Neural cell (in vitro differentiated cells): ENCODE results near the gene STARD10.

Experiments
- EZH2 ChIP-seq: fragments of 200-600, 300-800 bp; shearing (Covaris generic), sonication (generic); IDR thresholded peaks from 2 replicates; pipeline ENCODE4 v1.6.1; 2014; ENCODE audit warnings: antibody characterized with exemption, low read length, borderline replicate concordance, mild to moderate bottlenecking; ENCODE audit not compliant: insufficient read depth, poor library complexity, severe bottlenecking
- RAD21 ChIP-seq: fragments of 450-650 bp; conservative IDR thresholded peaks from 2 replicates; pipeline ENCODE4 v1.6.1; 2014; ENCODE audit warnings: antibody characterized with exemption, mild to moderate bottlenecking, moderate library complexity
- TAF1 ChIP-seq: IDR thresholded peaks from 2 replicates; pipeline ENCODE4 v1.6.1; 2012; ENCODE audit warnings: low read depth
- TF ChIP-seq, protein P1 (sequence below): fragments of 450-650 bp; IDR thresholded peaks from 2 replicates; pipeline ENCODE4 v1.5.1; 2014; ENCODE audit warnings: antibody characterized with exemption, mild to moderate bottlenecking, moderate library complexity; ENCODE audit not compliant: poor library complexity, severe bottlenecking

DNA sequence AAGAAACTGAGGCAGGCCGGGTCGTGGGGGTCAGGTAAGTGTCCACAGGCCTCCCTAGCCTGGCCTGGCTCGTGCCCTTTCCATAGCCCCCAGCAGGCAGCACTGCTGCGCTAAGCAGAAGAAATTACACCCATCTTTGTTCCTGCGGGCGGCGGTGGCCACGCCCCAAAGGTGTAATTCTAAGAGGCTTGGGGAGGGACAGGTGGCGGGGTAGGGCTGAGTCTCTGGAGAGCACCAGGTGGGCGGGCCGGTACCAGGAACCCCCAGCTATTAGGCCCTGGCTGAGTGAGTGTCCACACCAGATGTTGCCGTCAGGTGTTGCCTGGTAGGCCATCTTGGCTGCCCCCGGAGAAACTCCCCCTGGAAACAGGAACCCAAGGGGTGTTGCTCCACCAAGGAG lies 29.3 kb downstream of the STARD10 start:
- TF ChIP-seq, protein P1, sequence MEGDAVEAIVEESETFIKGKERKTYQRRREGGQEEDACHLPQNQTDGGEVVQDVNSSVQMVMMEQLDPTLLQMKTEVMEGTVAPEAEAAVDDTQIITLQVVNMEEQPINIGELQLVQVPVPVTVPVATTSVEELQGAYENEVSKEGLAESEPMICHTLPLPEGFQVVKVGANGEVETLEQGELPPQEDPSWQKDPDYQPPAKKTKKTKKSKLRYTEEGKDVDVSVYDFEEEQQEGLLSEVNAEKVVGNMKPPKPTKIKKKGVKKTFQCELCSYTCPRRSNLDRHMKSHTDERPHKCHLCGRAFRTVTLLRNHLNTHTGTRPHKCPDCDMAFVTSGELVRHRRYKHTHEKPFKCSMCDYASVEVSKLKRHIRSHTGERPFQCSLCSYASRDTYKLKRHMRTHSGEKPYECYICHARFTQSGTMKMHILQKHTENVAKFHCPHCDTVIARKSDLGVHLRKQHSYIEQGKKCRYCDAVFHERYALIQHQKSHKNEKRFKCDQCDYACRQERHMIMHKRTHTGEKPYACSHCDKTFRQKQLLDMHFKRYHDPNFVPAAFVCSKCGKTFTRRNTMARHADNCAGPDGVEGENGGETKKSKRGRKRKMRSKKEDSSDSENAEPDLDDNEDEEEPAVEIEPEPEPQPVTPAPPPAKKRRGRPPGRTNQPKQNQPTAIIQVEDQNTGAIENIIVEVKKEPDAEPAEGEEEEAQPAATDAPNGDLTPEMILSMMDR, result no peak
- TF ChIP-seq RAD21, result no peak
- TF ChIP-seq TAF1, result no peak
- no peak for TF ChIP-seq EZH2
